ENCODE measurements around the gene SLC19A1.

DNA sequence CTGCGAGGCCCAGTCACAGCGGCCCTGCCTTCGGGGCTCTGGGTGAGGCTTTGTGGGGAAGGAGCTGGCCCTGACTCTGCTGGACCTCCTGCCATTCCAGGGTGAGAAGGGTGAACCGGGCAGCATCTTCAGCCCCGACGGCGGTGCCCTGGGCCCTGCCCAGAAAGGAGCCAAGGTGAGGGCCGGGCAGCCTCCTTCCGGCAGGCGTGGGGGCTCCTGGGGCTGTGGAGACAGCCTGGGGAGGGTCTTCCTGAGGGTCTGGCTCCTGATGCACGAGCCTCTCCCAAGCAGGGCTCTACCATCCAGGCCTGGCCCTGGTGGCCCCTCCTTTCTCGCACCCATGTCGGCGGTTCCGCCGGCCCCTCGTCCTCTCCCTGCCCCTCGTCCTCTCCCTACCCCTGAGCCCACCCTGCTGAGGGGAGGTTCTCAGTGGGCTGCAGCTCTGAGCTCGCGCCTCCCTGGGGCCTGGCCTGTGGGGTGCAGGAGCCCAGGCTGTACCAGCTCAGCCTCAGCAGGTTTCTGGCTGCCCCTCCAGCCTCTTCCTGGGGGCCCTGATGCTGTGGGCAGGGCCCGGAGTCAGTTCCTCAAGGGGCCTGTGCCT, 48.7 kb downstream of the SLC19A1 start:
- no peak for TF ChIP-seq POLR2A (IDR thresholded peaks at IDR 0.05)
- TF ChIP-seq, protein P1, sequence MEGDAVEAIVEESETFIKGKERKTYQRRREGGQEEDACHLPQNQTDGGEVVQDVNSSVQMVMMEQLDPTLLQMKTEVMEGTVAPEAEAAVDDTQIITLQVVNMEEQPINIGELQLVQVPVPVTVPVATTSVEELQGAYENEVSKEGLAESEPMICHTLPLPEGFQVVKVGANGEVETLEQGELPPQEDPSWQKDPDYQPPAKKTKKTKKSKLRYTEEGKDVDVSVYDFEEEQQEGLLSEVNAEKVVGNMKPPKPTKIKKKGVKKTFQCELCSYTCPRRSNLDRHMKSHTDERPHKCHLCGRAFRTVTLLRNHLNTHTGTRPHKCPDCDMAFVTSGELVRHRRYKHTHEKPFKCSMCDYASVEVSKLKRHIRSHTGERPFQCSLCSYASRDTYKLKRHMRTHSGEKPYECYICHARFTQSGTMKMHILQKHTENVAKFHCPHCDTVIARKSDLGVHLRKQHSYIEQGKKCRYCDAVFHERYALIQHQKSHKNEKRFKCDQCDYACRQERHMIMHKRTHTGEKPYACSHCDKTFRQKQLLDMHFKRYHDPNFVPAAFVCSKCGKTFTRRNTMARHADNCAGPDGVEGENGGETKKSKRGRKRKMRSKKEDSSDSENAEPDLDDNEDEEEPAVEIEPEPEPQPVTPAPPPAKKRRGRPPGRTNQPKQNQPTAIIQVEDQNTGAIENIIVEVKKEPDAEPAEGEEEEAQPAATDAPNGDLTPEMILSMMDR (IDR thresholded peaks at IDR 0.05): no peak
